HepG2 (cell line): ENCODE measurements around the gene FAM117A. TPM values are rescaled to one million over a fixed set of nuclear protein-coding genes. Genes with fewer than 3 reads are reported as not detected.

ENCODE experiments used
- CEBPB ChIP-seq: IDR thresholded peaks from 2 replicates; pipeline ENCODE4 v1.6.1; 2011; ENCODE audit warnings: low read depth, low read length, improper control_type of control experiment, borderline replicate concordance
- CTCF ChIP-seq: sonication (generic); formaldehyde crosslinking; IDR thresholded peaks from 2 replicates; pipeline ENCODE4 v1.5.0; 2020; ENCODE audit warnings: mild to moderate bottlenecking, missing genetic modification reagents, moderate library complexity
- DNMT1 ChIP-seq: sonication (generic); formaldehyde crosslinking; IDR thresholded peaks from 2 replicates; pipeline ENCODE4 v1.5.1; 2020; ENCODE audit warnings: mild to moderate bottlenecking, missing genetic modification reagents
- FOXK1 ChIP-seq: sonication (generic); formaldehyde crosslinking; IDR thresholded peaks from 2 replicates; pipeline ENCODE4 v1.4.0; 2020; ENCODE audit warnings: low read depth, missing genetic modification reagents, borderline replicate concordance
- KDM5B ChIP-seq: sonication (generic); formaldehyde crosslinking; IDR thresholded peaks from 2 replicates; pipeline ENCODE4 v1.4.0; 2020; ENCODE audit warnings: missing genetic modification reagents, mild to moderate bottlenecking, borderline replicate concordance
- MYNN ChIP-seq: sonication (generic); formaldehyde crosslinking; IDR thresholded peaks from 2 replicates; pipeline ENCODE4 v1.4.0; 2020; ENCODE audit warnings: mild to moderate bottlenecking, low read depth, missing genetic modification reagents
- RFX1 ChIP-seq: fragments of 450-650 bp; IDR thresholded peaks from 2 replicates; pipeline ENCODE4 v1.6.1; 2017
- RFX3 ChIP-seq: IDR thresholded peaks from 2 replicates; pipeline ENCODE4 v1.6.1; 2016; ENCODE audit warnings: missing biosample characterization, missing genetic modification reagents
- TP53 ChIP-seq: sonication (generic); formaldehyde crosslinking; conservative IDR thresholded peaks from 2 replicates; pipeline ENCODE4 v1.4.0; 2020; ENCODE audit warnings: missing genetic modification reagents
- UBTF ChIP-seq: sonication (generic); formaldehyde crosslinking; IDR thresholded peaks from 2 replicates; pipeline ENCODE4 v1.4.0; 2020; ENCODE audit warnings: mild to moderate bottlenecking, missing genetic modification reagents
- ZBTB20 ChIP-seq: sonication (generic); formaldehyde crosslinking; IDR thresholded peaks from 2 replicates; pipeline ENCODE4 v1.8.1; 2023; ENCODE audit warnings: missing genetic modification reagents, low read depth, mild to moderate bottlenecking, borderline replicate concordance
- ZNF225 ChIP-seq: sonication (generic); formaldehyde crosslinking; IDR thresholded peaks from 2 replicates; pipeline ENCODE4 v1.4.0; 2020; ENCODE audit warnings: mild to moderate bottlenecking, missing genetic modification reagents
- ZNF503 ChIP-seq: sonication (generic); formaldehyde crosslinking; IDR thresholded peaks from 2 replicates; pipeline ENCODE4 v1.4.0; 2020; ENCODE audit warnings: missing genetic modification reagents
- ZNF543 ChIP-seq: sonication (generic); formaldehyde crosslinking; IDR thresholded peaks from 2 replicates; pipeline ENCODE4 v1.4.0; 2020; ENCODE audit warnings: mild to moderate bottlenecking, missing genetic modification reagents
- ZNF660 ChIP-seq: sonication (generic); formaldehyde crosslinking; IDR thresholded peaks from 2 replicates; pipeline ENCODE4 v1.5.1; 2020; ENCODE audit warnings: mild to moderate bottlenecking, low read depth, missing genetic modification reagents, borderline replicate concordance
- ZNF772 ChIP-seq: sonication (generic); formaldehyde crosslinking; IDR thresholded peaks from 2 replicates; pipeline ENCODE4 v1.5.0; 2020; ENCODE audit warnings: mild to moderate bottlenecking, missing genetic modification reagents
- polyA plus RNA-seq, 8 experiments: library from polyadenylated mRNA; depleted of rRNA in 3 of 8; stranded (reverse) in 7 of 8; unstranded in 1 of 8; fragments of >200 nt; fragmentation: Illumina TruSeq in 4 of 8; extraction: Trizol in 4 of 8; gene quantifications; 2 replicates each; pipeline versions ENCODE4 v1.2.1 to v1.2.3, GENCODE V29; 2011 to 2016; ENCODE audit warnings: low read depth in 4 of 8, missing spikeins in 1 of 8, mixed read lengths in 1 of 8; ENCODE audit not compliant: insufficient read depth in 1 of 8
- total RNA-seq, 5 experiments: library from RNA; depleted of rRNA; stranded (reverse); fragments of >200 nt; fragmentation: Illumina TruSeq; extraction: Trizol; gene quantifications; 2 replicates each; pipeline ENCODE4 v1.2.3, GENCODE V29; 2016; ENCODE audit warnings: low read depth in 1 of 5
- TF ChIP-seq, protein P1 (sequence below): sonication (generic); formaldehyde crosslinking; IDR thresholded peaks from 2 replicates; pipeline ENCODE4 v1.5.0; 2020; ENCODE audit warnings: missing genetic modification reagents, mild to moderate bottlenecking, borderline replicate concordance
- TF ChIP-seq, protein P2 (sequence below): sonication (generic); formaldehyde crosslinking; IDR thresholded peaks from 2 replicates; pipeline ENCODE4 v1.4.0; 2020; ENCODE audit warnings: missing genetic modification reagents
- TF ChIP-seq, protein P3 (sequence below): sonication (generic); formaldehyde crosslinking; IDR thresholded peaks from 2 replicates; pipeline ENCODE4 v1.5.0; 2020; ENCODE audit warnings: missing genetic modification reagents

FAM117A gene
- total and polyA plus RNA-seq, 2 of the 13 experiments (the other 11 are each of a cell fraction or from before 2014, with no cell fraction given): 12.1 to 19.8 TPM

- TF ChIP-seq UBTF (CRISPR knock-in tag) (peak; percentile 75), CEBPB (no peak), ZNF772 (peak; percentile 33; the same call in 1 of the 2 replicates), FOXK1 (CRISPR knock-in tag) (peak; percentile 92), ZNF225 (CRISPR knock-in tag) (no peak), CTCF (CRISPR knock-in tag) (peak; percentile 98), KDM5B (CRISPR knock-in tag) (peak; percentile 96), ZNF503 (CRISPR knock-in tag) (no peak), RFX3 (CRISPR knock-in tag) (no peak), RFX1 (no peak), ZBTB20 (CRISPR knock-in tag) (peak; percentile 47; the same call in 1 of the 2 replicates), MYNN (peak; percentile 27; the same call in 1 of the 2 replicates), TP53 (CRISPR knock-in tag) (no peak), ZNF660 (CRISPR knock-in tag) (no peak), ZNF543 (CRISPR knock-in tag) (peak; percentile 79; the same call in 1 of the 2 replicates), DNMT1 (CRISPR knock-in tag) (no peak)
- TF ChIP-seq, protein P1, sequence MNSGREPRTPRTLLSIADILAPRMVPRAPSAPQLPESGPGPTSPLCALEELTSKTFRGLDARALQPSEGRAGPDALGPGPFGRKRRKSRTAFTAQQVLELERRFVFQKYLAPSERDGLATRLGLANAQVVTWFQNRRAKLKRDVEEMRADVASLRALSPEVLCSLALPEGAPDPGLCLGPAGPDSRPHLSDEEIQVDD (CRISPR knock-in tag): peak; percentile 43; the same call in 1 of the 2 replicates
- TF ChIP-seq, protein P2, sequence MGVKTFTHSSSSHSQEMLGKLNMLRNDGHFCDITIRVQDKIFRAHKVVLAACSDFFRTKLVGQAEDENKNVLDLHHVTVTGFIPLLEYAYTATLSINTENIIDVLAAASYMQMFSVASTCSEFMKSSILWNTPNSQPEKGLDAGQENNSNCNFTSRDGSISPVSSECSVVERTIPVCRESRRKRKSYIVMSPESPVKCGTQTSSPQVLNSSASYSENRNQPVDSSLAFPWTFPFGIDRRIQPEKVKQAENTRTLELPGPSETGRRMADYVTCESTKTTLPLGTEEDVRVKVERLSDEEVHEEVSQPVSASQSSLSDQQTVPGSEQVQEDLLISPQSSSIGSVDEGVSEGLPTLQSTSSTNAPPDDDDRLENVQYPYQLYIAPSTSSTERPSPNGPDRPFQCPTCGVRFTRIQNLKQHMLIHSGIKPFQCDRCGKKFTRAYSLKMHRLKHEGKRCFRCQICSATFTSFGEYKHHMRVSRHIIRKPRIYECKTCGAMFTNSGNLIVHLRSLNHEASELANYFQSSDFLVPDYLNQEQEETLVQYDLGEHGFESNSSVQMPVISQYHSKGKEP (CRISPR knock-in tag): no peak
- TF ChIP-seq, protein P3, sequence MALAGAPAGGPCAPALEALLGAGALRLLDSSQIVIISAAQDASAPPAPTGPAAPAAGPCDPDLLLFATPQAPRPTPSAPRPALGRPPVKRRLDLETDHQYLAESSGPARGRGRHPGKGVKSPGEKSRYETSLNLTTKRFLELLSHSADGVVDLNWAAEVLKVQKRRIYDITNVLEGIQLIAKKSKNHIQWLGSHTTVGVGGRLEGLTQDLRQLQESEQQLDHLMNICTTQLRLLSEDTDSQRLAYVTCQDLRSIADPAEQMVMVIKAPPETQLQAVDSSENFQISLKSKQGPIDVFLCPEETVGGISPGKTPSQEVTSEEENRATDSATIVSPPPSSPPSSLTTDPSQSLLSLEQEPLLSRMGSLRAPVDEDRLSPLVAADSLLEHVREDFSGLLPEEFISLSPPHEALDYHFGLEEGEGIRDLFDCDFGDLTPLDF: no peak
Measured at GRCh38 chr17:49707608-49708514, 56.1 kb downstream of the FAM117A start, which contains the start of gene SLC35B1 (continued).
